IMR-90 (cell line): Measurements from ENCODE around the gene MAPK8IP1. TPM values are rescaled to one million over a fixed set of nuclear protein-coding genes. Genes with fewer than 3 reads are reported as not detected.

ENCODE experiments used
- ATAC-seq: fragments of 200-7000 bp; cut with Tn5 transposase; 2 replicates; pipeline ENCODE4 v1.9.1; 2020; ENCODE audit warnings: low read depth, mild to moderate bottlenecking, moderate library complexity
- BruUV-seq: library from RNA; stranded (reverse); fragments of 400-500 nt; replicated peaks from 2 replicates; lab custom pipeline; 2021; lab: Mats Ljungman, UMichigan
- CTCF ChIA-PET: fragments of 300-600 bp; formaldehyde crosslinking; extraction: SDS; loops from one replicate; lab custom pipeline; 2021; ENCODE audit warnings: antibody characterized with exemption; lab: Yijun Ruan, JAX
- POLR2A ChIA-PET: fragments of 300-600 bp; sonication (Branson Sonifier 250); formaldehyde crosslinking; loops from one replicate; lab custom pipeline; 2022; ENCODE audit warnings: antibody characterized with exemption; ENCODE audit not compliant: unreplicated experiment; lab: Charles Lee
- DNase-seq: peaks from one replicate; pipeline ENCODE4 v3.0.0; 2013
- H2AFZ ChIP-seq: replicated peaks from 2 replicates; pipeline ENCODE3; 2013; ENCODE audit warnings: low read length, mild to moderate bottlenecking; ENCODE audit not compliant: poor library complexity
- H2AK5ac ChIP-seq: 2 replicates; pipeline ENCODE4 v1.6.1; 2013; ENCODE audit warnings: low read depth, low read length, inconsistent platforms
- H2AK9ac ChIP-seq: replicated peaks from 2 replicates; pipeline ENCODE3; 2013; ENCODE audit warnings: mild to moderate bottlenecking, low read depth, low read length, moderate library complexity; ENCODE audit not compliant: poor library complexity
- H2BK120ac ChIP-seq: 2 replicates; pipeline ENCODE4 v1.6.1; 2013; ENCODE audit warnings: low read depth, low read length, inconsistent platforms
- H2BK15ac ChIP-seq: 3 replicates; pipeline ENCODE4 v1.6.1; 2013; ENCODE audit warnings: low read depth, low read length, inconsistent platforms
- H2BK20ac ChIP-seq: 2 replicates; pipeline ENCODE4 v1.6.1; 2013; ENCODE audit warnings: low read depth, mild to moderate bottlenecking, inconsistent platforms, low read length, moderate library complexity
- H2BK5ac ChIP-seq: 2 replicates; pipeline ENCODE4 v1.6.1; 2013; ENCODE audit warnings: mild to moderate bottlenecking, low read depth, low read length, inconsistent platforms; ENCODE audit not compliant: poor library complexity, severe bottlenecking
- H3K14ac ChIP-seq: replicated peaks from 2 replicates; pipeline ENCODE4 v1.6.1; 2013; ENCODE audit warnings: low read depth, low read length, inconsistent platforms
- H3K18ac ChIP-seq: 2 replicates; pipeline ENCODE4 v1.6.1; 2013; ENCODE audit warnings: low read depth, low read length, control low read depth
- H3K23ac ChIP-seq: 2 replicates; pipeline ENCODE4 v1.6.1; 2013; ENCODE audit warnings: low read depth, low read length, inconsistent platforms
- H3K27ac ChIP-seq: 2 replicates; pipeline ENCODE4 v1.5.1; 2013; ENCODE audit warnings: mild to moderate bottlenecking, control low read depth, low read length; ENCODE audit not compliant: insufficient read depth
- H3K27me3 ChIP-seq: 2 replicates; pipeline ENCODE4 v1.6.1; 2013; ENCODE audit warnings: low read length; ENCODE audit not compliant: control insufficient read depth, insufficient read depth
- H3K36me3 ChIP-seq: 2 replicates; pipeline ENCODE4 v1.6.1; 2013; ENCODE audit warnings: low read length, mixed read lengths; ENCODE audit not compliant: control insufficient read depth, insufficient read depth
- H3K4ac ChIP-seq: 2 replicates; pipeline ENCODE4 v1.6.1; 2013; ENCODE audit warnings: low read depth, low read length, inconsistent platforms
- H3K4me1 ChIP-seq: 2 replicates; pipeline ENCODE4 v1.6.1; 2013; ENCODE audit warnings: low read length, mixed read lengths; ENCODE audit not compliant: control insufficient read depth, insufficient read depth
- H3K4me2 ChIP-seq: 2 replicates; pipeline ENCODE4 v1.6.1; 2013; ENCODE audit warnings: low read depth, mild to moderate bottlenecking, control low read depth, low read length, moderate library complexity
- H3K4me3 ChIP-seq: 2 replicates; pipeline ENCODE4 v1.5.1; 2013; ENCODE audit warnings: low read depth, mild to moderate bottlenecking, control low read depth, low read length, moderate library complexity; ENCODE audit not compliant: insufficient read depth
- H3K56ac ChIP-seq: 2 replicates; pipeline ENCODE4 v1.6.1; 2013; ENCODE audit warnings: low read length, inconsistent platforms; ENCODE audit not compliant: insufficient read depth; ENCODE audit errors: extremely low read depth
- H3K79me1 ChIP-seq, 2 experiments: 2 replicates each; pipeline ENCODE4 v1.6.1; 2013; ENCODE audit warnings: low read length in 2 of 2, inconsistent platforms in 1 of 2, low read depth in 1 of 2
- H3K9ac ChIP-seq: 2 replicates; pipeline ENCODE4 v1.6.1; 2013; ENCODE audit warnings: low read depth, low read length, control low read depth
- H3K9me1 ChIP-seq: 2 replicates; pipeline ENCODE4 v1.6.1; 2013; ENCODE audit warnings: low read length, inconsistent platforms; ENCODE audit not compliant: insufficient read depth
- H3K9me3 ChIP-seq: 2 replicates; pipeline ENCODE4 v1.6.1; 2013; ENCODE audit warnings: low read length; ENCODE audit not compliant: control insufficient read depth, insufficient read depth
- H4K20me1 ChIP-seq: 2 replicates; pipeline ENCODE4 v1.6.1; 2013; ENCODE audit warnings: low read length, inconsistent platforms; ENCODE audit not compliant: insufficient read depth
- H4K5ac ChIP-seq: 2 replicates; pipeline ENCODE4 v1.6.1; 2013; ENCODE audit warnings: mild to moderate bottlenecking, low read depth, low read length, control low read depth
- H4K8ac ChIP-seq, 2 experiments: 2 replicates each; pipeline ENCODE4 v1.6.1; 2013; ENCODE audit warnings: low read depth in 2 of 2, low read length in 2 of 2, control low read depth in 1 of 2, inconsistent platforms in 1 of 2
- H4K91ac ChIP-seq: 2 replicates; pipeline ENCODE4 v1.6.1; 2013; ENCODE audit warnings: low read depth, low read length, inconsistent platforms; ENCODE audit not compliant: insufficient read depth
- BHLHE40 ChIP-seq: fragments of 150-350 bp; IDR thresholded peaks from 2 replicates; pipeline ENCODE4 v1.6.1; 2016; ENCODE audit warnings: mild to moderate bottlenecking, low read depth, low read length
- CEBPB ChIP-seq: IDR thresholded peaks from 2 replicates; pipeline ENCODE4 v1.6.1; 2012; ENCODE audit warnings: low read depth, low read length, improper control_type of control experiment
- CHD1 ChIP-seq: IDR thresholded peaks from 2 replicates; pipeline ENCODE4 v1.6.1; 2012; ENCODE audit warnings: low read depth, low read length, improper control_type of control experiment
- CTCF ChIP-seq: conservative IDR thresholded peaks from 2 replicates; pipeline ENCODE4 v1.5.1; 2012; ENCODE audit warnings: mild to moderate bottlenecking, low read depth, low read length, improper control_type of control experiment
- ELK1 ChIP-seq: fragments of 150-350 bp; IDR thresholded peaks from 2 replicates; pipeline ENCODE4 v1.6.1; 2016; ENCODE audit warnings: low read depth, mild to moderate bottlenecking, low read length, moderate library complexity, borderline replicate concordance
- FOS ChIP-seq: fragments of 150-350 bp; IDR thresholded peaks from 2 replicates; pipeline ENCODE4 v1.6.1; 2016; ENCODE audit warnings: low read depth, low read length
- MAFK ChIP-seq: IDR thresholded peaks from 2 replicates; pipeline ENCODE4 v1.6.1; 2012; ENCODE audit warnings: low read depth, low read length, improper control_type of control experiment
- MAZ ChIP-seq: IDR thresholded peaks from 2 replicates; pipeline ENCODE4 v1.6.1; 2012; ENCODE audit warnings: low read depth, mild to moderate bottlenecking, low read length, improper control_type of control experiment, moderate library complexity, borderline replicate concordance
- MXI1 ChIP-seq: IDR thresholded peaks from 2 replicates; pipeline ENCODE4 v1.6.1; 2012; ENCODE audit warnings: low read depth, mild to moderate bottlenecking, low read length, moderate library complexity, borderline replicate concordance
- NFE2L2 ChIP-seq: fragments of 150-350 bp; IDR thresholded peaks from 2 replicates; pipeline ENCODE4 v1.6.1; 2016; ENCODE audit warnings: low read depth, mild to moderate bottlenecking, low read length
- POLR2A ChIP-seq: IDR thresholded peaks from 2 replicates; pipeline ENCODE4 v1.6.1; 2012; ENCODE audit warnings: mild to moderate bottlenecking, low read depth, low read length
- RAD21 ChIP-seq: IDR thresholded peaks from 2 replicates; pipeline ENCODE4 v1.6.1; 2012; ENCODE audit warnings: low read length, improper control_type of control experiment
- RFX5 ChIP-seq: IDR thresholded peaks from 2 replicates; pipeline ENCODE4 v1.8.0; 2012; ENCODE audit warnings: low read depth, mild to moderate bottlenecking, low read length, moderate library complexity
- SMC3 ChIP-seq: fragments of 150-350 bp; IDR thresholded peaks from 2 replicates; pipeline ENCODE4 v1.6.1; 2016; ENCODE audit warnings: low read depth, mild to moderate bottlenecking, antibody characterized with exemption, low read length, moderate library complexity
- USF2 ChIP-seq: fragments of 150-350 bp; IDR thresholded peaks from 2 replicates; pipeline ENCODE4 v1.6.1; 2017; ENCODE audit warnings: mild to moderate bottlenecking, antibody characterized with exemption, low read length, low read depth
- WGBS, 2 experiments: methylation state at CpG; one replicate each; pipeline versions ENCODE4 v1.1.5 to v1.1.7; 2013; ENCODE audit warnings: missing lambda C conversion rate in 2 of 2; ENCODE audit not compliant: insufficient read length in 1 of 2; ENCODE audit errors: extremely low coverage in 2 of 2; 5-methylcytosine and 5-hydroxymethylcytosine counted together
- dilution Hi-C: fragments of 300-500 bp; cut with HindIII; formaldehyde crosslinking; loops from one replicate; pipeline ENCODE4 v1.14.3; 2018; ENCODE audit warnings: low sequenced_read_pairs; ENCODE audit not compliant: unreplicated experiment
- in situ Hi-C: fragments of 300-500 bp; cut with MboI; formaldehyde crosslinking; loops from 3 replicates; pipeline ENCODE4 v1.14.3; 2019; ENCODE audit warnings: low sequenced_read_pairs, inconsistent platforms, mixed read lengths
- intact Hi-C: fragments of 100-400 bp; cut with micrococcal nuclease; formaldehyde crosslinking; loops from 2 replicates; pipeline ENCODE4 v1.10.0; 2022
- polyA plus RNA-seq, 3 experiments: library from polyadenylated mRNA; depleted of rRNA; stranded (reverse); fragments of >200 nt; gene quantifications; 2 replicates each; pipeline ENCODE4 v1.2.3, GENCODE V29; 2012; ENCODE audit warnings: low replicate concordance in 1 of 3
- total RNA-seq: library from RNA; depleted of rRNA; stranded (reverse); fragments of >200 nt; gene quantifications from 2 replicates; pipeline ENCODE4 v1.2.3, GENCODE V29; 2012

Gene MAPK8IP1
- total and polyA plus RNA-seq, 2 of the 4 experiments (the other 2 are of a cell fraction), result 6.5 to 9.6 TPM

- Histone ChIP-seq H2BK20ac (no peak overlapping the region), H3K36me3 (peaks cover 15% of the 10 kb centered on the region), H2BK5ac (no peak overlapping the region), H3K4me1 (peaks cover 7% of the 10 kb centered on the region; the same call in 1 of the 2 replicates), H3K18ac (no peak overlapping the region), H2AK5ac (no peak overlapping the region), H3K27ac (no peak overlapping the region), H3K4me3 (no peak overlapping the region), H3K14ac (no peak overlapping the region), H2BK15ac (no peak overlapping the region), H4K8ac (no peak overlapping the region), H2AFZ (no peak overlapping the region), H3K9ac (no peak overlapping the region), H2AK9ac (no peak overlapping the region), H2BK120ac (no peak overlapping the region), H4K91ac (no peak overlapping the region), H3K27me3 (peaks cover 4% of the 10 kb centered on the region; the same call in 1 of the 2 replicates), H3K4ac (no peak overlapping the region), H3K9me3 (no peaks in the 10 kb centered on the region), H4K20me1 (peaks cover 19% of the 10 kb centered on the region), H3K79me1 (peaks cover 0 to 4% of the 10 kb centered on the region in 2 experiments; a peak in 1 of 4 replicates), H3K23ac (no peak overlapping the region), H3K9me1 (no peaks in the 10 kb centered on the region), H3K4me2 (no peak overlapping the region), H4K5ac (no peak overlapping the region), H3K56ac (no peak overlapping the region)
- ATAC-seq (no peak), DNase-seq (no peak)
- WGBS, 2 experiments, result 75% methylated on average over 22 of the region's 56 CpGs; no CpG with 5 or more reads in 1 of the 2 experiments
- CTCF ChIA-PET, result no interaction called here
- in situ Hi-C loops, result no loop called here
- BruUV-seq, result no TSS peak
- POLR2A ChIA-PET, result no interaction called here
- dilution Hi-C loops, result no loop called here
- intact Hi-C loops, result no loop called here
- TF ChIP-seq FOS (no peak), MAZ (no peak), BHLHE40 (no peak), ELK1 (no peak), MAFK (no peak), USF2 (no peak), CHD1 (no peak), CEBPB (no peak), CTCF (no peak), RFX5 (no peak), MXI1 (no peak), RAD21 (no peak), SMC3 (no peak), NFE2L2 (no peak), POLR2A (no peak)
These were observed 17.3 kb downstream of the MAPK8IP1 start for GRCh38 chr11:45902452-45903380.
